ENCODE measurements around the gene RALGPS1.

Gene RALGPS1

GRCh38 chr9:127053057-127053821 is 138.7 kb downstream of the RALGPS1 start:
- DNase-seq (ENCODE audit: low read depth), result no peak

GRCh38 chr9:127053960-127054359 is 139.4 kb downstream of the RALGPS1 start:
- no peak for DNase-seq (ENCODE audit: low read depth)

GRCh38 chr9:127055745-127056402 is 141.3 kb downstream of the RALGPS1 start:
- no peak for DNase-seq (ENCODE audit: low read depth)

- DNase-seq (ENCODE audit: low read depth), result no peak
Measured at GRCh38 chr9:127056446-127056845, 141.9 kb downstream of the RALGPS1 start.

- no peak for DNase-seq (ENCODE audit: low read depth)
Measured at GRCh38 chr9:127058011-127058644, 143.5 kb downstream of the RALGPS1 start.

GRCh38 chr9:127058645-127059021 is 144.1 kb downstream of the RALGPS1 start:
- DNase-seq (ENCODE audit: low read depth), result no peak

- DNase-seq (ENCODE audit: low read depth), result no peak
Measured at GRCh38 chr9:127059030-127059429, 144.4 kb downstream of the RALGPS1 start.

- DNase-seq (ENCODE audit: low read depth), result no peak
Measured at GRCh38 chr9:127059765-127060361, 145.3 kb downstream of the RALGPS1 start.

GRCh38 chr9:127061411-127061810 is 146.8 kb downstream of the RALGPS1 start:
- no peak for DNase-seq (ENCODE audit: low read depth)

GRCh38 chr9:127064335-127064734 is 149.8 kb downstream of the RALGPS1 start:
- DNase-seq (ENCODE audit: low read depth), result no peak

GRCh38 chr9:127065592-127065991 is 151.0 kb downstream of the RALGPS1 start:
- DNase-seq (ENCODE audit: low read depth), result no peak

GRCh38 chr9:127066060-127066850 is 151.7 kb downstream of the RALGPS1 start:
- DNase-seq (ENCODE audit: low read depth), result no peak

- no peak for DNase-seq (ENCODE audit: low read depth)
Measured at GRCh38 chr9:127066851-127067136, 152.2 kb downstream of the RALGPS1 start.

GRCh38 chr9:127067603-127068220 is 153.1 kb downstream of the RALGPS1 start:
- DNase-seq (ENCODE audit: low read depth), result no peak

- no peak for DNase-seq (ENCODE audit: low read depth)
Measured at GRCh38 chr9:127074561-127075548, 160.3 kb downstream of the RALGPS1 start.

GRCh38 chr9:127075624-127076372 is 161.2 kb downstream of the RALGPS1 start:
- DNase-seq (ENCODE audit: low read depth), result no peak

- DNase-seq (ENCODE audit: low read depth), result no peak
Measured at GRCh38 chr9:127076860-127077643, 162.5 kb downstream of the RALGPS1 start.

- DNase-seq (ENCODE audit: low read depth), result no peak
Measured at GRCh38 chr9:127077644-127077946, 163.0 kb downstream of the RALGPS1 start.

- DNase-seq (ENCODE audit: low read depth), result no peak
Measured at GRCh38 chr9:127078336-127078735, 163.8 kb downstream of the RALGPS1 start.
